BE2C (cell line): ENCODE results near the gene MAP3K9.

Experiments used
- DNase-seq: peaks from one replicate; pipeline ENCODE4 v3.0.0-alpha.2; 2020
- H3K27me3 ChIP-seq: fragments of 250-450 bp; sonication (Bioruptor Pico); 2 replicates; pipeline ENCODE4 v1.5.1; 2020; ENCODE audit warnings: mild to moderate bottlenecking
- H3K36me3 ChIP-seq: fragments of 250-450 bp; sonication (Bioruptor Pico); 2 replicates; pipeline ENCODE4 v1.5.1; 2020; ENCODE audit warnings: mild to moderate bottlenecking
- H3K4me1 ChIP-seq: fragments of 250-450 bp; sonication (Bioruptor Pico); 2 replicates; pipeline ENCODE4 v1.5.1; 2020
- H3K4me3 ChIP-seq: 2 replicates; pipeline ENCODE4 v1.5.1; 2011; ENCODE audit warnings: low read depth, low read length
- H3K9me3 ChIP-seq: fragments of 250-450 bp; sonication (Bioruptor Pico); 2 replicates; pipeline ENCODE4 v1.5.1; 2020
- CTCF ChIP-seq: IDR thresholded peaks from 2 replicates; pipeline ENCODE4 v1.5.1; 2012; ENCODE audit warnings: mild to moderate bottlenecking, low read depth, low read length

MAP3K9 gene

GRCh38 chr14:70832561-70833305 lies 23.4 kb upstream of the MAP3K9 start:
- TF ChIP-seq CTCF = no peak
- Histone ChIP-seq H3K27me3 (peaks cover 5% of the 10 kb centered on the region; the same call in 1 of the 2 replicates), H3K9me3 (no peaks in the 10 kb centered on the region), H3K4me1 (no peaks in the 10 kb centered on the region), H3K36me3 (no peaks in the 10 kb centered on the region), H3K4me3 (no peak overlapping the region)
- no peak for DNase-seq

GRCh38 chr14:70830998-70831781 lies 21.9 kb upstream of the MAP3K9 start:
- Histone ChIP-seq H3K4me3 (no peak overlapping the region), H3K36me3 (no peaks in the 10 kb centered on the region), H3K27me3 (peaks cover 5% of the 10 kb centered on the region; the same call in 1 of the 2 replicates), H3K4me1 (no peaks in the 10 kb centered on the region), H3K9me3 (no peaks in the 10 kb centered on the region)
- DNase-seq = no peak
- no peak for TF ChIP-seq CTCF

- Histone ChIP-seq H3K9me3 (no peaks in the 10 kb centered on the region), H3K27me3 (peaks cover 6% of the 10 kb centered on the region), H3K4me3 (no peak overlapping the region), H3K4me1 (no peaks in the 10 kb centered on the region), H3K36me3 (no peaks in the 10 kb centered on the region)
- DNase-seq = no peak
- TF ChIP-seq CTCF = no peak
Measured at GRCh38 chr14:70828188-70828587, 18.9 kb upstream of the MAP3K9 start.

- Histone ChIP-seq H3K4me1 (no peaks in the 10 kb centered on the region), H3K4me3 (no peak overlapping the region), H3K36me3 (no peaks in the 10 kb centered on the region), H3K9me3 (no peaks in the 10 kb centered on the region), H3K27me3 (peaks cover 11% of the 10 kb centered on the region)
- no peak for DNase-seq
- TF ChIP-seq CTCF = no peak
Measured at GRCh38 chr14:70827752-70828151, 18.4 kb upstream of the MAP3K9 start.

- Histone ChIP-seq H3K9me3 (no peaks in the 10 kb centered on the region), H3K4me3 (no peak overlapping the region), H3K27me3 (peaks cover 12% of the 10 kb centered on the region), H3K4me1 (no peaks in the 10 kb centered on the region), H3K36me3 (no peaks in the 10 kb centered on the region)
- no peak for DNase-seq
- no peak for TF ChIP-seq CTCF
Measured at GRCh38 chr14:70827347-70827746, 18.0 kb upstream of the MAP3K9 start.

- H3K4me3 ChIP-seq = no peak overlapping the region
- H3K9me3 ChIP-seq = no peaks in the 10 kb centered on the region
- peaks cover 32% of the 10 kb centered on the region for H3K27me3 ChIP-seq
- no peaks in the 10 kb centered on the region for H3K4me1 ChIP-seq
- DNase-seq = no peak
- TF ChIP-seq CTCF = no peak
- H3K36me3 ChIP-seq = no peaks in the 10 kb centered on the region
Measured at GRCh38 chr14:70823281-70823680, 14.0 kb upstream of the MAP3K9 start.
